Mucosa of rectum (tissue), 2 donors: Measurements from ENCODE around the gene TBC1D1.

Experiments used
- H3K27ac ChIP-seq, 2 donors: one replicate each; pipeline ENCODE4 v1.7.0; 2013; ENCODE audit warnings: inconsistent platforms in 2 of 2, low read depth in 2 of 2, low read length in 2 of 2
- H3K27me3 ChIP-seq, 2 donors: one replicate each; pipeline ENCODE4 v1.7.0; 2013; ENCODE audit warnings: low read length in 2 of 2; ENCODE audit not compliant: control insufficient read depth in 2 of 2, insufficient read depth in 2 of 2
- H3K36me3 ChIP-seq, 2 donors: one replicate each; pipeline ENCODE4 v1.7.0; 2013; ENCODE audit warnings: low read length in 2 of 2; ENCODE audit not compliant: control insufficient read depth in 2 of 2, insufficient read depth in 2 of 2
- H3K4me1 ChIP-seq, 2 donors: one replicate each; pipeline ENCODE4 v1.7.0; 2013; ENCODE audit warnings: low read length in 2 of 2, mild to moderate bottlenecking in 1 of 2; ENCODE audit not compliant: control insufficient read depth in 2 of 2, insufficient read depth in 2 of 2
- H3K4me3 ChIP-seq, 2 donors: one replicate each; pipeline ENCODE4 v1.7.0; 2013; ENCODE audit warnings: low read length in 2 of 2
- H3K9ac ChIP-seq, 2 donors: one replicate each; pipeline ENCODE4 v1.7.0; 2013; ENCODE audit warnings: low read length in 2 of 2, low read depth in 1 of 2, mild to moderate bottlenecking in 1 of 2
- H3K9me3 ChIP-seq, 2 donors: one replicate each; pipeline ENCODE4 v1.7.0; 2013; ENCODE audit warnings: low read length in 2 of 2; ENCODE audit not compliant: control insufficient read depth in 2 of 2
- donor health status: healthy.
- donor health status: Normal muscosa, but diverticular disease.

Gene TBC1D1

GRCh38 chr4:37976507-37976906 lies 85.6 kb downstream of the TBC1D1 start:
- Histone ChIP-seq H3K36me3 (no peaks in the 10 kb centered on the region), H3K4me1 (peaks cover 13 to 23% of the 10 kb centered on the region in 2 donors), H3K9me3 (no peaks in the 10 kb centered on the region), H3K4me3 (peak overlapping the region; percentile 67), H3K9ac (peak overlapping the region; percentile 70 to 76), H3K27ac (peak overlapping the region; percentile 84 to 89), H3K27me3 (no peaks in the 10 kb centered on the region)

- peak overlapping the region; percentile 70 to 85 for H3K4me3 ChIP-seq
- peak overlapping the region; percentile 89 to 91 for H3K27ac ChIP-seq
These were observed 86.1 kb downstream of the TBC1D1 start for GRCh38 chr4:37976991-37977470.

GRCh38 chr4:37977471-37978247 lies 86.8 kb downstream of the TBC1D1 start:
- Histone ChIP-seq H3K27ac (peak overlapping the region; percentile 88 to 91), H3K4me3 (peak overlapping the region; percentile 70 to 85), H3K36me3 (no peaks in the 10 kb centered on the region), H3K9me3 (no peaks in the 10 kb centered on the region), H3K27me3 (no peaks in the 10 kb centered on the region), H3K4me1 (peaks cover 16 to 23% of the 10 kb centered on the region in 2 donors), H3K9ac (peak overlapping the region; percentile 63 to 88)

More at GRCh38 chr4:37976991-37977470, 86.1 kb downstream of the TBC1D1 start:
- Histone ChIP-seq H3K4me1 (peaks cover 15 to 23% of the 10 kb centered on the region in 2 donors), H3K27me3 (no peaks in the 10 kb centered on the region), H3K9me3 (no peaks in the 10 kb centered on the region), H3K9ac (peak overlapping the region; percentile 70 to 88), H3K36me3 (no peaks in the 10 kb centered on the region)

- H3K27me3 ChIP-seq = no peaks in the 10 kb centered on the region
- peak overlapping the region; percentile 63 to 88 for H3K9ac ChIP-seq
- no peaks in the 10 kb centered on the region for H3K36me3 ChIP-seq
- H3K9me3 ChIP-seq = no peaks in the 10 kb centered on the region
- H3K4me3 ChIP-seq = peak overlapping the region; percentile 70 to 85
- peak overlapping the region; percentile 88 to 91 for H3K27ac ChIP-seq
- peaks cover 16 to 23% of the 10 kb centered on the region in 2 donors for H3K4me1 ChIP-seq
These were observed 87.5 kb downstream of the TBC1D1 start for GRCh38 chr4:37978248-37978924.

GRCh38 chr4:37980246-37980645 lies 89.4 kb downstream of the TBC1D1 start:
- Histone ChIP-seq H3K4me3 (no peak overlapping the region), H3K27ac (no peak overlapping the region), H3K36me3 (no peaks in the 10 kb centered on the region), H3K4me1 (peaks cover 16 to 23% of the 10 kb centered on the region in 2 donors), H3K9ac (no peak overlapping the region), H3K9me3 (no peaks in the 10 kb centered on the region), H3K27me3 (no peaks in the 10 kb centered on the region)

- Histone ChIP-seq H3K36me3 (no peaks in the 10 kb centered on the region), H3K9me3 (no peaks in the 10 kb centered on the region), H3K4me3 (no peak overlapping the region), H3K9ac (no peak overlapping the region), H3K4me1 (peaks cover 16 to 23% of the 10 kb centered on the region in 2 donors), H3K27me3 (no peaks in the 10 kb centered on the region), H3K27ac (no peak overlapping the region)
These were observed 90.5 kb downstream of the TBC1D1 start for GRCh38 chr4:37981425-37981824.

GRCh38 chr4:37981844-37982720 lies 91.2 kb downstream of the TBC1D1 start:
- Histone ChIP-seq H3K36me3 (no peaks in the 10 kb centered on the region), H3K9ac (no peak overlapping the region), H3K9me3 (no peaks in the 10 kb centered on the region), H3K4me1 (peaks cover 12 to 18% of the 10 kb centered on the region in 2 donors), H3K27ac (no peak overlapping the region), H3K27me3 (no peaks in the 10 kb centered on the region), H3K4me3 (no peak overlapping the region)

- H3K36me3 ChIP-seq = no peaks in the 10 kb centered on the region
- H3K27me3 ChIP-seq = no peaks in the 10 kb centered on the region
- no peaks in the 10 kb centered on the region for H3K9me3 ChIP-seq
- H3K4me3 ChIP-seq = no peak overlapping the region
- no peak overlapping the region for H3K27ac ChIP-seq
- no peak overlapping the region for H3K9ac ChIP-seq
- peaks cover 12 to 18% of the 10 kb centered on the region in 2 donors for H3K4me1 ChIP-seq
These were observed 91.9 kb downstream of the TBC1D1 start for GRCh38 chr4:37982736-37983135.

- no peak overlapping the region for H3K9ac ChIP-seq
- H3K36me3 ChIP-seq = no peaks in the 10 kb centered on the region
- no peaks in the 10 kb centered on the region for H3K27me3 ChIP-seq
- no peak overlapping the region for H3K27ac ChIP-seq
- H3K4me3 ChIP-seq = no peak overlapping the region
- peaks cover 3 to 5% of the 10 kb centered on the region in 2 donors for H3K4me1 ChIP-seq
- no peaks in the 10 kb centered on the region for H3K9me3 ChIP-seq
These were observed 93.1 kb downstream of the TBC1D1 start for GRCh38 chr4:37983951-37984350.
